HL-60 (cell line): ENCODE results near the gene LBH.

Experiments used
- DNase-seq, 2 experiments: peaks; one replicate each; pipeline ENCODE4 v3.0.0-alpha.2; 2010 to 2020; ENCODE audit warnings: low read depth in 1 of 2, low spot score in 1 of 2
- H3K27ac ChIP-seq: fragments of 250-450 bp; sonication (Bioruptor Pico); replicated peaks from 2 replicates; pipeline ENCODE4 v1.5.1; 2020; ENCODE audit warnings: mild to moderate bottlenecking, moderate library complexity
- H3K27me3 ChIP-seq: fragments of 250-450 bp; sonication (Bioruptor Pico); 2 replicates; pipeline ENCODE4 v1.5.1; 2021; ENCODE audit warnings: mild to moderate bottlenecking, moderate library complexity; ENCODE audit not compliant: insufficient read depth, poor library complexity, severe bottlenecking
- H3K4me3 ChIP-seq: replicated peaks from 2 replicates; pipeline ENCODE4 v1.5.1; 2011; ENCODE audit warnings: mild to moderate bottlenecking, control low read depth, low read length; ENCODE audit not compliant: insufficient read depth
- CTCF ChIP-seq: IDR thresholded peaks from one replicate; pipeline ENCODE4 v1.5.1; 2011; ENCODE audit warnings: low read length, control low read depth, inconsistent platforms; ENCODE audit not compliant: insufficient read depth
- GABPA ChIP-seq: IDR thresholded peaks from 2 replicates; pipeline ENCODE4 v1.6.1; 2012; ENCODE audit warnings: low read depth
- POLR2AphosphoS5 ChIP-seq: IDR thresholded peaks from 2 replicates; pipeline ENCODE4 v1.6.1; 2012; ENCODE audit warnings: low read depth
- REST ChIP-seq: IDR thresholded peaks from 2 replicates; pipeline ENCODE4 v1.6.1; 2012; ENCODE audit warnings: low read depth; ENCODE audit not compliant: insufficient replicate concordance
- SPI1 ChIP-seq: IDR thresholded peaks from 2 replicates; pipeline ENCODE4 v1.6.1; 2012; ENCODE audit warnings: low read depth, mild to moderate bottlenecking, borderline replicate concordance

LBH gene

GRCh38 chr2:30305235-30305634 is 73.9 kb downstream of the LBH start:
- Histone ChIP-seq H3K4me3 (no peak overlapping the region), H3K27me3 (no peaks in the 10 kb centered on the region), H3K27ac (no peak overlapping the region)
- no peak for TF ChIP-seq SPI1
- TF ChIP-seq REST = no peak
- no peak for TF ChIP-seq CTCF
- TF ChIP-seq POLR2AphosphoS5 = no peak
- no peak for TF ChIP-seq GABPA
- no peak for DNase-seq

GRCh38 chr2:30306522-30306921 is 75.2 kb downstream of the LBH start:
- TF ChIP-seq GABPA (no peak), REST (no peak), POLR2AphosphoS5 (no peak), SPI1 (no peak), CTCF (no peak)
- DNase-seq = no peak
- no peak overlapping the region for H3K4me3 ChIP-seq
- H3K27ac ChIP-seq = no peak overlapping the region
- no peaks in the 10 kb centered on the region for H3K27me3 ChIP-seq

GRCh38 chr2:30308280-30308679 is 76.9 kb downstream of the LBH start:
- no peak overlapping the region for H3K4me3 ChIP-seq
- no peaks in the 10 kb centered on the region for H3K27me3 ChIP-seq
- TF ChIP-seq SPI1 (no peak), POLR2AphosphoS5 (no peak), GABPA (no peak), CTCF (no peak), REST (no peak)
- DNase-seq = no peak
- no peak overlapping the region for H3K27ac ChIP-seq
